Nephron (organoid): ENCODE measurements around the gene AQP5.
A peak's percentile ranks its signal among the peaks of the same experiment; 100 is the strongest.

Source experiments
- H3K27ac Mint-ChIP-seq, 3 experiments: 2 replicates each; pipeline ENCODE4 v1.8.0; 2020; ENCODE audit warnings: mixed read lengths in 3 of 3, mild to moderate bottlenecking in 2 of 3, moderate library complexity in 1 of 3
- H3K27me3 Mint-ChIP-seq: 2 replicates; pipeline ENCODE4 v1.8.0; 2021; ENCODE audit warnings: low read depth, mild to moderate bottlenecking, moderate library complexity, mixed read lengths
- H3K36me3 Mint-ChIP-seq: 2 replicates; pipeline ENCODE4 v1.8.0; 2020; ENCODE audit warnings: low read depth, mixed read lengths
- H3K4me1 Mint-ChIP-seq: 2 replicates; pipeline ENCODE4 v1.8.0; 2020; ENCODE audit warnings: mixed read lengths
- H3K4me3 Mint-ChIP-seq, 3 experiments: 2 replicates each; pipeline ENCODE4 v1.8.0; 2020; ENCODE audit warnings: mild to moderate bottlenecking in 3 of 3, mixed read lengths in 3 of 3, moderate library complexity in 2 of 3
- H3K9me3 Mint-ChIP-seq: 2 replicates; pipeline ENCODE4 v1.8.0; 2020; ENCODE audit warnings: mixed read lengths
- TF ChIP-seq, protein P1 (sequence below), 3 experiments: fragments of 200-600 bp; sonication (generic); IDR thresholded peaks; one replicate each; pipeline ENCODE4 v1.5.0; 2021; ENCODE audit warnings: antibody characterized with exemption in 3 of 3; ENCODE audit not compliant: unreplicated experiment in 3 of 3

The AQP5 gene

DNA sequence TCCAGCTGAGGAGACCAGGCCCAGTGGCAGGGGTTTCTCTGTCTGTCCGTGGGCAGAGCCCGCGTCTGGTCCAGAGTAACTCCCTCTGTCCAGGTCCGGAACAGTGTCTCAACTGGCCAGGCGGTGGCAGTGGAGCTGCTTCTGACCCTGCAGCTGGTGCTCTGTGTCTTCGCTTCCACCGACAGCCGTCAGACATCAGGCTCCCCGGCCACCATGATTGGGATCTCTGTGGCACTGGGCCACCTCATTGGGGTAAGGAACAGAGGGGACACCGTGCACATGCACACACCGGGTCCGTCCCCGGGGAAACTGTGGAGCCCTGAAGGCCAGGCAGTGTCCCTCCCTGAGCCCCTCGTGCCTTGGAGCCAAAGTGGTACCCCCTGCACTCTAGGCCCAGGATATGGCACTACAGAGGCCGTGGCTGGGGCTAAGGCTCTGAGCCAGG is 12.6 kb downstream of the AQP5 start:
- H3K4me1 Mint-ChIP-seq, result peaks cover 20% of the 10 kb centered on the region
- H3K27me3 Mint-ChIP-seq, result peaks cover 11% of the 10 kb centered on the region
- peak overlapping the region in 1 of 3 experiments; percentile 40 for H3K4me3 Mint-ChIP-seq
- H3K36me3 Mint-ChIP-seq, result no peaks in the 10 kb centered on the region
- TF ChIP-seq, protein P1, sequence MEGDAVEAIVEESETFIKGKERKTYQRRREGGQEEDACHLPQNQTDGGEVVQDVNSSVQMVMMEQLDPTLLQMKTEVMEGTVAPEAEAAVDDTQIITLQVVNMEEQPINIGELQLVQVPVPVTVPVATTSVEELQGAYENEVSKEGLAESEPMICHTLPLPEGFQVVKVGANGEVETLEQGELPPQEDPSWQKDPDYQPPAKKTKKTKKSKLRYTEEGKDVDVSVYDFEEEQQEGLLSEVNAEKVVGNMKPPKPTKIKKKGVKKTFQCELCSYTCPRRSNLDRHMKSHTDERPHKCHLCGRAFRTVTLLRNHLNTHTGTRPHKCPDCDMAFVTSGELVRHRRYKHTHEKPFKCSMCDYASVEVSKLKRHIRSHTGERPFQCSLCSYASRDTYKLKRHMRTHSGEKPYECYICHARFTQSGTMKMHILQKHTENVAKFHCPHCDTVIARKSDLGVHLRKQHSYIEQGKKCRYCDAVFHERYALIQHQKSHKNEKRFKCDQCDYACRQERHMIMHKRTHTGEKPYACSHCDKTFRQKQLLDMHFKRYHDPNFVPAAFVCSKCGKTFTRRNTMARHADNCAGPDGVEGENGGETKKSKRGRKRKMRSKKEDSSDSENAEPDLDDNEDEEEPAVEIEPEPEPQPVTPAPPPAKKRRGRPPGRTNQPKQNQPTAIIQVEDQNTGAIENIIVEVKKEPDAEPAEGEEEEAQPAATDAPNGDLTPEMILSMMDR (IDR thresholded peaks at IDR 0.05; ENCODE audit: unreplicated experiment in 3 of 3), result peak; percentile 59 to 75 (median 62)
- H3K9me3 Mint-ChIP-seq, result no peaks in the 10 kb centered on the region
- peak overlapping the region; percentile 36 to 51 (median 48) for H3K27ac Mint-ChIP-seq

DNA sequence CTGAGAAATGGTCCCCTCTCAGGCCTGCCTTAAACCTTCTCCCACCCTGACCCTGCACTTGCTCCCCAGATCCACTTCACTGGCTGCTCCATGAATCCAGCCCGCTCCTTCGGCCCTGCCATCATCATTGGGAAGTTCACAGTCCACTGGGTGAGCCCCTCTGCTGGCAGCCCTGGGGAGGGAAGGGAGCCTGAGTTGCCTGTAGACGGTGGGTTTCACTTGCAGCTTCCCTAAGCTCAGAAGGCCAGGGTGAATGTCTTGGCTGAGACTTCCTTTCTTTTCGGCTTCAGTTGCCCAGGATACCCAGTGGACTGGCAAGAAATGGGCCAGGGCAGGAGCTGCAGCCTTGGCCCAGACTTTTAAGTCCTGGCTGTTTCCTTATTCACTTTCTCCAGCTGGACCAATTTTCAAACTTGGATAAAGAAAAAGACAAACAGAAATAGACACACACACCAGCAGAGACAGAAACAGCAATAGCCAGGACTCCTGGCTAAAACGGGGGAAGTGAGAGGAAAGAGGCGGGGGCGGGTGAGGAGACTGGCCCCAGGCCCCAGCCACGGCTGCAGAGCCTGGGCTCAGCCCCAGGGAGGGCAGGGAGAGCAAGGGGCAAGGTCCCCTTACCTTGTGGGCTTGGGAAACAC is 13.1 kb downstream of the AQP5 start:
- H3K36me3 Mint-ChIP-seq, result no peaks in the 10 kb centered on the region
- peaks cover 11% of the 10 kb centered on the region for H3K27me3 Mint-ChIP-seq
- H3K4me3 Mint-ChIP-seq, result peak overlapping the region in 2 of 3 experiments; percentile 0 to 29
- TF ChIP-seq, protein P1 (IDR thresholded peaks at IDR 0.05; ENCODE audit: unreplicated experiment in 3 of 3), result no peak
- no peaks in the 10 kb centered on the region for H3K9me3 Mint-ChIP-seq
- peaks cover 25% of the 10 kb centered on the region for H3K4me1 Mint-ChIP-seq
- peak overlapping the region; percentile 37 to 77 (median 51) for H3K27ac Mint-ChIP-seq

DNA sequence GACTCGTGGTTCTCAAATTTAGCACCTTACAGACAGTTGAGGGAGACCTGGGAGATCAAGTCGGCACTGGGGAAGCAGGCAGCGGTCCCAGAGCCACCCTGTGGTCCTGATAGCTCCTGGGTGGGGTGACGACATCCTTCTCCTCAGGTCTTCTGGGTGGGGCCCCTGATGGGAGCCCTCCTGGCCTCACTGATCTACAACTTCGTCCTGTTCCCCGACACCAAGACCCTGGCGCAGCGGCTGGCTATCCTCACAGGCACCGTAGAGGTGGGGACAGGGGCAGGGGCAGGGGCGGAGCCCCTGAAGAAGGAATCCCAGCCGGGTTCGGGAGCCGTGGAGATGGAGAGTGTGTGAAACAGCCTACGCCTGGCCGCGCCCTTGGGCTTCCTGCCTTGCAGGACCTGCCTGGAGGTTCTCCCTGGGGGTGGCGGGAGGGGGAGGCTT is 13.7 kb downstream of the AQP5 start:
- Mint-ChIP-seq H3K36me3 (no peaks in the 10 kb centered on the region), H3K9me3 (no peaks in the 10 kb centered on the region), H3K4me1 (peaks cover 29% of the 10 kb centered on the region), H3K27ac (peak overlapping the region; percentile 37 to 77 (median 51)), H3K4me3 (no peak overlapping the region), H3K27me3 (peaks cover 11% of the 10 kb centered on the region)
- TF ChIP-seq, protein P1 (IDR thresholded peaks at IDR 0.05; ENCODE audit: unreplicated experiment in 3 of 3), result no peak

DNA sequence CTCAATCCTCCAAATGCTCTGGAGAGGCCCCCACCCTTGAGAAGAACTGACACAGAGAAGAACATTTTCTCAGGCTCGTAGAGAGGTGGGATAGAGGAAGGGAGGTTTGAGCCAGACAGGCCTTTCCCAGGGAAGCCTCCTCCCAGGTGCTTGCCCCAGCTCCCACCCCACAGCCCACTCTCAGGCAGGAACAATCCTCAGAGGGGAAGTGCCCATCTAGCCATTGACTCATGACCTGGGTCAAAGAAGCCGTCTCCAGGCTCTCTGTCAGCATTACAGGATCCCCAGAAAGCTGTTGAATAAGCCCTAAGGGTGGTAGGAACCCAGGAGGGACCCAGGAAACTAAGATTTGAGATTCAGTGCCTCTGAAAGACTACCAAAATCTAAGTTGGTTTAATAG is 14.9 kb downstream of the AQP5 start:
- Mint-ChIP-seq H3K27ac (peak overlapping the region in 2 of 3 experiments; percentile 61 to 72), H3K36me3 (no peaks in the 10 kb centered on the region), H3K4me1 (peaks cover 39% of the 10 kb centered on the region), H3K27me3 (peaks cover 11% of the 10 kb centered on the region), H3K4me3 (no peak overlapping the region), H3K9me3 (no peaks in the 10 kb centered on the region)
- TF ChIP-seq, protein P1 (IDR thresholded peaks at IDR 0.05; ENCODE audit: unreplicated experiment in 3 of 3), result no peak

DNA sequence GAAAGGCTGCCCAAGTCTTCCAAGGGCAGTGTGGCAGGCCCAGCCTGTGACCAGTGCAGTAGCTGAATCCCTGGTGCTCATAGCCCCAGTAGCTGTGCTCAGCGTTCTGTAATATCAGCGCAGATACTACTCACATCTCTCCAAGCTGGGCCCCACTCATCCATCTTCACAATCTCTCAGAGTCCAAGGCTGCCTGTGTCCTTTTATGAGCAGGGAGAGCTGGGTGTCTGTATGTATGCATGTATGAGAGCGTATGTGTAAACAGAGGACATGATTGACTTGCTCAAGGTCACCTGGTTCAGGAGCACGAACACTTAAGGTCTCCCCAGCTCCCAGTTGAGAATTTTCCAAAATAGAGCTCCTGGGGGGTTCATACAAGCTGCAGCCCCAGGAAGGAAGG is 16.5 kb downstream of the AQP5 start:
- Mint-ChIP-seq H3K27me3 (peaks cover 12% of the 10 kb centered on the region), H3K4me1 (peaks cover 50% of the 10 kb centered on the region), H3K36me3 (no peaks in the 10 kb centered on the region), H3K9me3 (no peaks in the 10 kb centered on the region), H3K4me3 (no peak overlapping the region), H3K27ac (peak overlapping the region; percentile 75 to 91 (median 90))
- TF ChIP-seq, protein P1 (IDR thresholded peaks at IDR 0.05; ENCODE audit: unreplicated experiment in 3 of 3), result no peak
